Hepatocyte (in vitro differentiated cells): ENCODE results near the gene LNPEP.

Experiments used
- CTCF ChIP-seq: fragments of 200-600 bp; sonication (generic); IDR thresholded peaks from 2 replicates; pipeline ENCODE4 v1.5.1; 2016; ENCODE audit warnings: antibody characterized with exemption, mild to moderate bottlenecking; ENCODE audit not compliant: poor library complexity
- EZH2 ChIP-seq: fragments of 200-600 bp; sonication (generic); IDR thresholded peaks from 2 replicates; pipeline ENCODE4 v1.6.1; 2016; ENCODE audit warnings: antibody characterized with exemption, mild to moderate bottlenecking, borderline replicate concordance
- EZH2phosphoT487 ChIP-seq: fragments of 200-600 bp; sonication (generic); IDR thresholded peaks from one replicate; pipeline ENCODE4 v1.6.1; 2018; ENCODE audit warnings: antibody characterized with exemption, mild to moderate bottlenecking, low read depth, moderate library complexity; ENCODE audit not compliant: unreplicated experiment, severe bottlenecking

- TF ChIP-seq CTCF (no peak), EZH2 (no peak), EZH2phosphoT487 (no peak)
Measured at GRCh38 chr5:96909003-96909402, 26.9 kb upstream of the LNPEP start.
